ENCODE measurements around the gene SH2B3. TPM values are rescaled to one million over a fixed set of nuclear protein-coding genes. Genes with fewer than 3 reads are reported as not detected.
"Not testable (repeated sequence)": the region's sequence is repeated elsewhere in the genome, so short reads cannot be mapped to it uniquely, and the experiment has no call there.

SH2B3 gene
- polyA plus RNA-seq, 1 donor from 2014 or later: 3.0 TPM

- not testable (repeated sequence) for H4K20me1 ChIP-seq (ENCODE audit: insufficient read depth); H3F3A ChIP-seq (ENCODE audit: insufficient read depth, low read length, poor library complexity, severe bottlenecking); H3K4me2 ChIP-seq (ENCODE audit: low read length); H3K9me2 ChIP-seq (ENCODE audit: insufficient read depth, low read length); H3K79me2 ChIP-seq (replicated peaks; ENCODE audit: insufficient read depth, low read length); H3K9ac ChIP-seq (ENCODE audit: low read length); H3K27ac ChIP-seq (ENCODE audit: low read length); H3K36me3 ChIP-seq (ENCODE audit: insufficient read depth, low read length); H3K27me3 ChIP-seq (ENCODE audit: insufficient read depth, low read depth, low read length); H3K9me3 ChIP-seq (ENCODE audit: low read length); H2AFZ ChIP-seq (ENCODE audit: low read depth, low read length); H3K4me3 ChIP-seq (ENCODE audit: low read length)
Observed at GRCh38 chr12:111399741-111400404, 5.8 kb upstream of the SH2B3 start.

GRCh38 chr12:111401167-111401605 is 4.5 kb upstream of the SH2B3 start:
- no peaks in the 10 kb centered on the region for H3K36me3 ChIP-seq (ENCODE audit: insufficient read depth, low read length)
- H3K9me2 ChIP-seq (ENCODE audit: insufficient read depth, low read length): no peaks in the 10 kb centered on the region
- H3K9me3 ChIP-seq (ENCODE audit: low read length): no peaks in the 10 kb centered on the region
- no peak overlapping the region for H3K4me3 ChIP-seq (ENCODE audit: low read length)
- H3K27ac ChIP-seq (ENCODE audit: low read length): no peak overlapping the region
- no peaks in the 10 kb centered on the region for H3F3A ChIP-seq (ENCODE audit: insufficient read depth, low read length, poor library complexity, severe bottlenecking)
- H3K27me3 ChIP-seq (ENCODE audit: insufficient read depth, low read depth, low read length): peaks cover 7% of the 10 kb centered on the region
- no peaks in the 10 kb centered on the region for H4K20me1 ChIP-seq (ENCODE audit: insufficient read depth)
- no peak overlapping the region for H2AFZ ChIP-seq (ENCODE audit: low read depth, low read length)
- no peak for TF ChIP-seq EP300 (conservative IDR thresholded peaks at IDR 0.05; ENCODE audit: poor library complexity, severe bottlenecking)
- TF ChIP-seq TAF1 (IDR thresholded peaks at IDR 0.05; ENCODE audit: low read depth): no peak
- no peak for TF ChIP-seq MXI1 (conservative IDR thresholded peaks at IDR 0.05; ENCODE audit: poor library complexity, severe bottlenecking)
- no peak for TF ChIP-seq RAD21 (conservative IDR thresholded peaks at IDR 0.05)
- no peak for TF ChIP-seq SMC3 (conservative IDR thresholded peaks at IDR 0.05; ENCODE audit: poor library complexity)
- no peak for TF ChIP-seq EZH2 (IDR thresholded peaks at IDR 0.05; ENCODE audit: borderline replicate concordance, insufficient read depth, low read length, poor library complexity, severe bottlenecking)
- TF ChIP-seq POLR2AphosphoS5 (IDR thresholded peaks at IDR 0.05): no peak
- TF ChIP-seq, protein P1, sequence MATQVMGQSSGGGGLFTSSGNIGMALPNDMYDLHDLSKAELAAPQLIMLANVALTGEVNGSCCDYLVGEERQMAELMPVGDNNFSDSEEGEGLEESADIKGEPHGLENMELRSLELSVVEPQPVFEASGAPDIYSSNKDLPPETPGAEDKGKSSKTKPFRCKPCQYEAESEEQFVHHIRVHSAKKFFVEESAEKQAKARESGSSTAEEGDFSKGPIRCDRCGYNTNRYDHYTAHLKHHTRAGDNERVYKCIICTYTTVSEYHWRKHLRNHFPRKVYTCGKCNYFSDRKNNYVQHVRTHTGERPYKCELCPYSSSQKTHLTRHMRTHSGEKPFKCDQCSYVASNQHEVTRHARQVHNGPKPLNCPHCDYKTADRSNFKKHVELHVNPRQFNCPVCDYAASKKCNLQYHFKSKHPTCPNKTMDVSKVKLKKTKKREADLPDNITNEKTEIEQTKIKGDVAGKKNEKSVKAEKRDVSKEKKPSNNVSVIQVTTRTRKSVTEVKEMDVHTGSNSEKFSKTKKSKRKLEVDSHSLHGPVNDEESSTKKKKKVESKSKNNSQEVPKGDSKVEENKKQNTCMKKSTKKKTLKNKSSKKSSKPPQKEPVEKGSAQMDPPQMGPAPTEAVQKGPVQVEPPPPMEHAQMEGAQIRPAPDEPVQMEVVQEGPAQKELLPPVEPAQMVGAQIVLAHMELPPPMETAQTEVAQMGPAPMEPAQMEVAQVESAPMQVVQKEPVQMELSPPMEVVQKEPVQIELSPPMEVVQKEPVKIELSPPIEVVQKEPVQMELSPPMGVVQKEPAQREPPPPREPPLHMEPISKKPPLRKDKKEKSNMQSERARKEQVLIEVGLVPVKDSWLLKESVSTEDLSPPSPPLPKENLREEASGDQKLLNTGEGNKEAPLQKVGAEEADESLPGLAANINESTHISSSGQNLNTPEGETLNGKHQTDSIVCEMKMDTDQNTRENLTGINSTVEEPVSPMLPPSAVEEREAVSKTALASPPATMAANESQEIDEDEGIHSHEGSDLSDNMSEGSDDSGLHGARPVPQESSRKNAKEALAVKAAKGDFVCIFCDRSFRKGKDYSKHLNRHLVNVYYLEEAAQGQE (IDR thresholded peaks at IDR 0.05; ENCODE audit: borderline replicate concordance): no peak
- no peak for TF ChIP-seq CTCF (IDR thresholded peaks at IDR 0.05; ENCODE audit: poor library complexity, severe bottlenecking)
- H3K79me2 ChIP-seq (replicated peaks; ENCODE audit: insufficient read depth, low read length): no peaks in the 10 kb centered on the region
- no peak overlapping the region for H3K9ac ChIP-seq (ENCODE audit: low read length)
- H3K4me2 ChIP-seq (ENCODE audit: low read length): no peak overlapping the region

DNA sequence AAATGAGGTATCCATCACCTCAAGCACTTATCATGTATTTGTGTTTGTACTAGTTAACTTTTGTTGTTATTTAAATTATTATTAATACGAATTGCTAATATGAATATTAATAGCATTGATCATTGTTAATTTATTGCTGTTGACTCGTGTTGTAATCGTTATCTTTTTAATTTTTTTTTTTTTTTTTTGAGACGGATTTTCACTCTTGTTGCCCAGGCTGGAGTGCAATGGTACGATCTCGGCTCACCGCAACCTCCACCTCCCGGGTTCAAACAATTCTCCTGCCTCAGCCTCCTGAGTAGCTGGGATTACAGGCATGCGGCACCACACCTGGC is 3.3 kb upstream of the SH2B3 start:
- H3K36me3 ChIP-seq (ENCODE audit: insufficient read depth, low read length); H3K79me2 ChIP-seq (replicated peaks; ENCODE audit: insufficient read depth, low read length); H3K27ac ChIP-seq (ENCODE audit: low read length); H3K4me3 ChIP-seq (ENCODE audit: low read length); H2AFZ ChIP-seq (ENCODE audit: low read depth, low read length); H3K4me2 ChIP-seq (ENCODE audit: low read length); H3K9ac ChIP-seq (ENCODE audit: low read length); H3K9me3 ChIP-seq (ENCODE audit: low read length); H3K9me2 ChIP-seq (ENCODE audit: insufficient read depth, low read length); H4K20me1 ChIP-seq (ENCODE audit: insufficient read depth); H3F3A ChIP-seq (ENCODE audit: insufficient read depth, low read length, poor library complexity, severe bottlenecking): not testable (repeated sequence)
- H3K27me3 ChIP-seq (ENCODE audit: insufficient read depth, low read depth, low read length): peaks cover 16% of the 10 kb centered on the region

Data from neural cell (in vitro differentiated cells).